ENCODE data around the gene CRX.
"Not testable (repeated sequence)": the region's sequence is repeated elsewhere in the genome, so short reads cannot be mapped to it uniquely, and the experiment has no call there.

CRX gene

GRCh38 chr19:47821460-47822020 is at the start of gene CRX:
Gene CRX (plus strand): TSS chr19:47821937. CDS start chr19:47834444, 12,507 bp downstream.
- DNase-seq: no peak

- DNase-seq: no peak
Observed at GRCh38 chr19:47776568-47776967, 45.2 kb upstream of the CRX start.

DNA sequence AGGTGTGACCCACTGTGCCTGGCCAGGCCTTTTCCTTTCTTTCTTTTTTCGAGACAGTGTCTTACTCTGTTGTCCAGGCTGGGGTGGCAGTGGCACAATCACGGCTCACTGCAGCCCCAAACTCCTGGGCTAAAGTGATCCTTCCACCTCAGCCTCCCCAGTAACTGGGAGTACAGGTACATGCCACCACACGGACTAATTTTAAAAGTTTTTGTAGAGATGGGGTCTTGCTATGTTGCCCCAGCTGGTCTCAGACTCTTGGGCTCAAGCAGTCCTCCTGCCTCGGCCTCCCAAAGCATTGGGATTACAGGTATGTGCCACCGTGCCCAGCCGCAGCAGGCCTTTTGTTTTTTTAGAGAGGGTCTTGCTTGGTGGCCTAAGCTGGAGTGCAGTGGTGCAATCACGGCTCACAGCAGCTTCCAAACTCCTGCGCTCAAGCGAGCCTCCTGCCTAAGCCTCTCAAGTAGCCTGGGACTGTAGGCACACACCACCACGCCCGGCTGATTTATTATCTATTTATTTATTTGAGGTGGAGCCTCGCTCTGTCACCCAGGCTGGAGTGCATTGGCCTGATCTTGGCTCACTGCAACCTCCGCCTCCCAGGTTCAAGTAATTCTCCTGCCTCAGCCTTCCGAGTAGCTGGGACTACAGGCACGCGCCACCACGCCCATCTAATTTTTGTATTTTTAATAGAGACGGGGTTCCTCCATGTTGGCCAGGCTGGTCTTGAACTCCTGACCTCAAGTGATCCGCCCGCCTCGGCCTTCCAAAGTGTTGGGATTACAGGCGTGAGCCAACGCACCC is 44.3 kb upstream of the CRX start:
- not testable (repeated sequence) for DNase-seq

- DNase-seq: peak; percentile 49 to 79 (median 61)
Observed at GRCh38 chr19:47778049-47778953, 43.4 kb upstream of the CRX start, which contains the start of gene SELENOW. Gene SELENOW (plus strand): TSS chr19:47778703. CDS start chr19:47778786, 83 bp downstream.

GRCh38 chr19:47778954-47779351 is 42.8 kb upstream of the CRX start:
- DNase-seq: no peak

DNA sequence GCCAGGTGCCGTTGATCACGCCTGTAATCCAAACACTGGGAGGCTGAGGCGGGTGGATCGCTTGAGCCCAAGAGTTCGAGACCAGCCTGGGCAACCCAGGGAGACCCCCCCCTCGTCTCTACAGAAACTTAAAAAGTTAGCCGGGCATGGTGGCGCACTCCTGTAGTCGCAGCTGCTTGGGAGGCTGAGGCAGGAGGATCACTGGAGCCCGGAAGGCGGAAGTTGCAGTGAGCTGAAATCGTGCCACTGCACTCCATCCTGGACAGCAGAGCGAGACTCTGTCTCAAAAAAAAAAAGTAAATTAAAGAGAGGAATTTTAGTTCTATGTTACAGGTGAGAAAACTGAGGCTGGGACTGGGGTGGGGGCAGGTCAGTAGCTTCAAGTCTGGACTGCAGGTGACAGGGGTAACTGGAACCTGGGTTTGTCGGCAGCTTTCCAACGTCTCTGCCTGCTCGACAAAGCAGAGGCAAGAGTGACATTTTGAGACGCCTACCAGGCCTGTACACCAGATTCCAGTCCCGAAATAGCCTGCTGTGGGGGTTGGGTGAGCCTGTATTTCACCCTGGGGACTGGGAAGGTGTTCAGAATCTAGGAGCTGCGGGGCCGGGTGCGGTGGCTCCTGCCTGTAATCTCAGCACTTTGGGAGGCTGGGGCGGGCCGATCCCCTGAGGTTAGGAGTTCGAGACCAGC is 42.1 kb upstream of the CRX start:
- DNase-seq: no peak

GRCh38 chr19:47780215-47780551 is 41.6 kb upstream of the CRX start:
- DNase-seq: no peak

GRCh38 chr19:47781590-47782262 is 40.0 kb upstream of the CRX start:
- no peak for DNase-seq

GRCh38 chr19:47786566-47786965 is 35.2 kb upstream of the CRX start:
- no peak for DNase-seq

DNA sequence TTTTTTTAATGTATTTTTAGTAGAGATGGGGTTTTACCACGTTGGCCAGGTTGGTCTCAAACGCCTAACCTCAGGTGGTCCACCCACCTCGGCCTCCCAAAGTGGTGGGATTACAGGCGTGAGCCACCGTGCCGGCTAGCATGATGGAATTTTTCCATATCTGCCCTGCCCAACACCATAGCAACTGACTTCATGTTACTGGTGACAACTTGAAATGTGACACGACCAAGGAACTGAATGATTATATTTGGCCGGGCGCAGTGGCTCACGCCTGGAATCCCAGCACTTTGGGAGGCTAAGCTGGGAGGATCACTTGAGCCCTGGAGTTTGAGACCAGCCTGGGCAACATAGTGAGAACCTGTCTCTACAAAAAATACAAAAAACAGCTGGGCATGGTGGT is 34.4 kb upstream of the CRX start:
- DNase-seq: not testable (repeated sequence)

DNA sequence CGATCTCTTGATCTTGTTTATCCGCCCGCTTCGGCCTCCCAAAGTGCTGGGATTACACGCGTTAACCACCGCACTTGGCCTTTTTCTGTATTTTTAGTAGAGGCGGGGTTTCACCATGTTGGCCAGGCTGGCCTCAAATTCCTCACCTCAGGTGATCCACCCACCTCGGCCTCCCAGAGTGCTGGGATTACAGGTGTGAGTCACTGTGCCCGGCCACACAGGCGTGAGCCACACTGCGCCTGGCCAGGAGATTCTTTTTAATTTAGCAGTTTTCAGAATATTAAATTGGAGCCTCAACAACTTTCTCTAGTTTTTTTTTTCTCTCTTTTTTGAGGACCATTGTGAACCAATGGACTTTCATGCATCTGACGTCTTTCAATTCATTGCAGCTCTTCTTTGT is 31.9 kb upstream of the CRX start:
- not testable (repeated sequence) for DNase-seq

GRCh38 chr19:47790398-47790814 is 31.3 kb upstream of the CRX start:
- DNase-seq: peak; percentile 65 to 94 (median 82)

DNA sequence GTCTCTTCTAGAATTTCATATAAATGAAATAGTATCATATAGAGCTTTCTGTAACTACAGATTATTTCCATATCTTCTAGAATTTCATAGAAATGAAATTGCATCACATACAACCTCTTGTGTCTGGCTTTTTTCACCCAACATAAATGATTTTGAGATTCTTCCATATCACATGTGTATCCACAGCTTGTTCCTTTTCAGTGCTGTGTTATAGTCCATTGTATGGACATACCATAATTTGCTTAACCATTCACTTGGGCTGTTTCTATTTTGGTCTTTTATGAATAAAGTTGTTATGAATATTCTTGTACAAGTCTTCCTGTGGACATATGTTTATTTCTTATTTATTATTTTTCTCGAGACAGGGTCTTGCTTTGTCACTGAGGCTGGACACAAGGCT is 29.1 kb upstream of the CRX start:
- DNase-seq: no peak

DNA sequence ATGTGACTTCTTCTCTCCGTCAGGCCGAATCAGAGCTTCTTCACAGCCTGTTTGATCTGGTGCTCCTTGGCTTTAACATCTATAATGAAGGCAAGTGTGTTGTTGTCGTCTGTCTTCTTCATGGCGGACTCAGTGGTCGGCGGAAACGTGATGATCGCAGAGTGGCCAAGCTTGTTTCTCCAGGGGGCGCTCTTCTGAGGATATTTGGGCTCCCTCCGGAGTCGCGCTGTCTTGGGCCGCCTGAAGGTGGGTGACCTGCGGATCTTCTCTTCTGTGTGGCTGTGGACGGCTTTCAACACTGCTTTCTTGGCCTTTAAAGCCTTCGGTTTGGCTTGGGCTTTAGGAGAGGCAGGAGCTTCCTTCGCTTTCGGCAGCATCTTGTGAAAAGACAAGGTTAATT is 27.2 kb upstream of the CRX start:
- DNase-seq: no peak

GRCh38 chr19:47796785-47797184 is 25.0 kb upstream of the CRX start:
- DNase-seq: no peak

GRCh38 chr19:47797996-47798903 is 23.5 kb upstream of the CRX start:
- DNase-seq: no peak

DNA sequence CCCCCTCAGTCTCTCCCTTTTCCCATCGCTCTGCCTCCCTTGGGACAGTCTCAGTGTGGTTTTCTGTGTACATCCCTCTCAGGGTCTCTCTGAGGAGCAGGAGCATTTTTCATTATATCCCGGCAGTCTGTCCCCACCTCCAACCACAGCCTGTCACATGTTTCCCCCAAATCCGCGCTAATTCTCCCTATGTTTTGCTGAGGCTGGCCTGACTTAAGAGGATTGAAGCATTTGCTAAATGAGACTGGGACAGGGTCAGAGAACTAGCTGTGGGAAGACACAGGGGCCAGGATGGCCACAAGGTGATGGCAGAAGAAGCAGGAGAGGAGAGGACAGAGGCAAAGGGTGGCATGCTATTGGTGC is 22.9 kb upstream of the CRX start:
- DNase-seq: no peak

GRCh38 chr19:47801270-47801669 is 20.5 kb upstream of the CRX start:
- DNase-seq: no peak

DNA sequence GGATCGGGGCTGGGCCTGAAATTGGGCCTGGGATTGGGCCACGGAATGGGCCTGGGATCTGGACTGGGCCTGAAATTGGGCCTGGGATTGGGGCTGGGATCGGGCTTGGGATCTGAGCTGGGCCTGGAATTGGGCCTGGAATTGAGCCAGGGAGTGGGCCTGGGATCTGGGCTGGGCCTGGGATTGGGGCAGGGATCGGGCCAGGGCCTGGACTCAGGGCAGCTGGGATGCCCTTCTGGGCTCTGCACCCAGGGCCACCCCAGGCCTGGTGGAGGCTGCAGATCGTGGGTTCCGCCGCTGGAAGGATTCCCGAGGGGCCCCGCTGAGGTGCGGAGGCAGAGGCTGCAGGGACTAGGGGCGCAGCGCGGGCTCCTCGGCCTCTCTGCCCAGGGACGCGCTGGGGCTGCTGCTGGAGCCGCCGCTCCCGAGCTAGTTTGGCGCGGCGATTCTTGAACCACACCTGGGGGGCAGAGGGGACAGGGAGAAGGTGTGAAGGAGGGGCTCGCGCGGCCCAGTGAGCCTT is 19.2 kb upstream of the CRX start:
- DNase-seq: no peak

- not testable (repeated sequence) for DNase-seq
Observed at GRCh38 chr19:47803148-47803547, 18.6 kb upstream of the CRX start.

- not testable (repeated sequence) for DNase-seq
Observed at GRCh38 chr19:47803671-47804070, 18.1 kb upstream of the CRX start.

Data from activated naive CD4-positive, alpha-beta T cell (primary cell).